Prostate gland (tissue), 2 donors: ENCODE measurements around the gene KCNG2. TPM values are rescaled to one million over a fixed set of nuclear protein-coding genes. Genes with fewer than 3 reads are reported as not detected.

Experiments used
- DNase-seq: peaks from one replicate; pipeline ENCODE4 v3.0.0-alpha.2; 2019; ENCODE audit warnings: low spot score
- H3K27ac ChIP-seq, 2 donors: fragments of 200-600 bp; sonication (generic); 2 replicates each; pipeline ENCODE4 v1.5.1; 2017 to 2019
- H3K27me3 ChIP-seq: fragments of 200-600 bp; sonication (generic); replicated peaks from 2 replicates; pipeline ENCODE4 v1.5.1; 2019; ENCODE audit not compliant: insufficient read depth
- H3K36me3 ChIP-seq, 2 donors: fragments of 200-600 bp; sonication (generic); 1 replicate in 1 of 2; 2 replicates in 1 of 2; pipeline versions ENCODE4 v1.5.1 to v1.8.1; 2017 to 2019
- H3K4me1 ChIP-seq: fragments of 200-600 bp; sonication (generic); replicated peaks from 2 replicates; pipeline ENCODE4 v1.5.1; 2019
- H3K4me3 ChIP-seq, 2 donors: fragments of 200-600 bp; sonication (generic); 2 replicates each; pipeline ENCODE4 v1.5.1; 2017 to 2019
- H3K9me3 ChIP-seq: fragments of 200-600 bp; sonication (generic); 2 replicates; pipeline ENCODE4 v1.5.1; 2017
- CTCF ChIP-seq, 4 experiments: fragments of 200-600 bp in 2 of 4; fragments of 450-650 bp in 2 of 4; sonication (generic) in 2 of 4; IDR thresholded peaks; 1 replicate in 3 of 4; 2 replicates in 1 of 4; pipeline ENCODE4 v1.5.1; 2016 to 2019; ENCODE audit warnings: antibody characterized with exemption in 4 of 4, mild to moderate bottlenecking in 2 of 4, moderate library complexity in 2 of 4
- POLR2A ChIP-seq: fragments of 450-650 bp; IDR thresholded peaks from one replicate; pipeline ENCODE4 v1.6.1; 2016; ENCODE audit warnings: antibody characterized with exemption, mild to moderate bottlenecking
- POLR2AphosphoS5 ChIP-seq: sonication (generic); formaldehyde crosslinking; IDR thresholded peaks from one replicate; pipeline ENCODE4 v1.6.1; 2017; ENCODE audit warnings: antibody characterized with exemption
- WGBS: methylation state at CpG from one replicate; pipeline ENCODE4 v1.1.5; 2018; 5-methylcytosine and 5-hydroxymethylcytosine counted together
- intact Hi-C: fragments of 100-400 bp; cut with DNase I; formaldehyde crosslinking; loops from one replicate; pipeline ENCODE4 v1.14.2; 2022
- total RNA-seq, 2 donors: library from RNA; depleted of rRNA; stranded (reverse); fragments of >200 nt; gene quantifications; one replicate each; pipeline ENCODE4 v1.1.0, GENCODE V29; 2016

Gene KCNG2
- total RNA-seq, 2 donors from 2014 or later, result 3.7 TPM; not detected in 1

GRCh38 chr18:79769698-79770500 lies 27.8 kb upstream of the KCNG2 start:
- intact Hi-C loops, result no loop called here
- TF ChIP-seq POLR2A (no peak), CTCF (IDR thresholded peaks at IDR 0.05) (no peak), POLR2AphosphoS5 (no peak)
- H3K27ac ChIP-seq, result no peak overlapping the region
- no peak for DNase-seq
- H3K9me3 ChIP-seq, result no peaks in the 10 kb centered on the region
- H3K4me1 ChIP-seq, result no peaks in the 10 kb centered on the region
- 83% methylated on average over 29 of the region's 31 CpGs for WGBS
- H3K27me3 ChIP-seq, result no peaks in the 10 kb centered on the region
- no peaks in the 10 kb centered on the region for H3K36me3 ChIP-seq
- no peak overlapping the region for H3K4me3 ChIP-seq

GRCh38 chr18:79770501-79770815 lies 27.3 kb upstream of the KCNG2 start:
- WGBS, result 69% methylated on average over 11 of the region's 11 CpGs
- DNase-seq, result no peak
- no peaks in the 10 kb centered on the region for H3K9me3 ChIP-seq
- no peak overlapping the region for H3K4me3 ChIP-seq
- no peak overlapping the region for H3K27ac ChIP-seq
- intact Hi-C loops, result no loop called here
- H3K36me3 ChIP-seq, result no peaks in the 10 kb centered on the region
- H3K27me3 ChIP-seq, result no peaks in the 10 kb centered on the region
- no peaks in the 10 kb centered on the region for H3K4me1 ChIP-seq
- TF ChIP-seq POLR2A (no peak), POLR2AphosphoS5 (no peak), CTCF (IDR thresholded peaks at IDR 0.05) (no peak)

GRCh38 chr18:79770826-79771225 lies 26.9 kb upstream of the KCNG2 start:
- Histone ChIP-seq H3K27me3 (no peaks in the 10 kb centered on the region), H3K4me3 (no peak overlapping the region), H3K36me3 (no peaks in the 10 kb centered on the region), H3K9me3 (no peaks in the 10 kb centered on the region), H3K4me1 (no peaks in the 10 kb centered on the region), H3K27ac (no peak overlapping the region)
- DNase-seq, result no peak
- 71% methylated on average over 19 of the region's 24 CpGs for WGBS
- intact Hi-C loops, result no loop called here
- TF ChIP-seq CTCF (IDR thresholded peaks at IDR 0.05), result no peak
- no peak for TF ChIP-seq POLR2AphosphoS5
- no peak for TF ChIP-seq POLR2A

GRCh38 chr18:79771446-79772107 lies 26.2 kb upstream of the KCNG2 start:
- Histone ChIP-seq H3K4me3 (no peak overlapping the region), H3K9me3 (no peaks in the 10 kb centered on the region), H3K27ac (no peak overlapping the region), H3K27me3 (no peaks in the 10 kb centered on the region), H3K4me1 (no peaks in the 10 kb centered on the region), H3K36me3 (no peaks in the 10 kb centered on the region)
- no peak for DNase-seq
- WGBS, result 49% methylated on average over 29 of the region's 35 CpGs
- intact Hi-C loops, result no loop called here
- TF ChIP-seq POLR2AphosphoS5 (no peak), POLR2A (no peak), CTCF (IDR thresholded peaks at IDR 0.05) (no peak)
